Dendritic cell treated with granulocyte-macrophage colony-stimulating factor and Interleukin-4, amounts not matched to agents 40 ng/mL and 50 ng/mL, for 4 days (primary cell): Measurements from ENCODE around the gene CASQ1.

ENCODE experiments used
- H3K27ac Mint-ChIP-seq: one replicate; pipeline ENCODE4 v1.8.0; 2022; ENCODE audit warnings: mild to moderate bottlenecking, mixed read lengths
- H3K27me3 Mint-ChIP-seq: one replicate; pipeline ENCODE4 v1.8.0; 2022; ENCODE audit warnings: mild to moderate bottlenecking, mixed read lengths
- H3K36me3 Mint-ChIP-seq: one replicate; pipeline ENCODE4 v1.8.0; 2022; ENCODE audit warnings: low read depth, mixed read lengths
- H3K4me1 Mint-ChIP-seq: one replicate; pipeline ENCODE4 v1.8.0; 2022; ENCODE audit warnings: low read depth, mixed read lengths
- H3K4me3 Mint-ChIP-seq: one replicate; pipeline ENCODE4 v1.8.0; 2022; ENCODE audit warnings: mild to moderate bottlenecking, moderate library complexity, mixed read lengths
- H3K9me3 Mint-ChIP-seq: one replicate; pipeline ENCODE4 v1.8.0; 2022; ENCODE audit warnings: mixed read lengths
- intact Hi-C: fragments of 100-400 bp; cut with micrococcal nuclease; formaldehyde crosslinking; loops from one replicate; pipeline ENCODE4 v1.15.0; 2022

CASQ1 gene

DNA sequence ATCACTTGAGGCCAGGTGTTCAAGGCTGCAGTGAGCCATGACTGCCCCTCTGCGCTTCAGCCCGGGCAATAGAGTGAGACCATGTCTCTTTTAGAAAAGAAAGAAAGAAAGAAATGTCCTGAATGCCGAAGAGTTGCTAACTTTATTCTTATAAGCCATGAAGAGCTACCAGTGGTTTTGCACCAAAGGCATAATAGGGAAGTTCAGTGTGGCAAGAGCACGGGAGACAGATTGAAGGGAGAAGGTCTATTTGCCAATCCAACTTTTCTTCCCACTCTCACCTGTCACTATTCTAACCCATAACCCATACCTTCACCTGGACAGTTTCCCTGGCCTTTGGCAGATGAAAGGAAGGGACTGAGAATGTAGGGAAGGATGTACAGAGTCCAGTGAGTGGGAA is 10.4 kb downstream of the CASQ1 start:
- Mint-ChIP-seq H3K4me1 (peaks cover 38% of the 10 kb centered on the region), H3K36me3 (peaks cover 8% of the 10 kb centered on the region), H3K9me3 (no peaks in the 10 kb centered on the region), H3K27me3 (peaks cover 1% of the 10 kb centered on the region), H3K27ac (peak overlapping the region; percentile 48), H3K4me3 (no peak overlapping the region)
- intact Hi-C loops, result loop anchor here (5.0 kb wide), 1 partner anchor 98 kb away; no protein-coding TSS in a partner anchor

DNA sequence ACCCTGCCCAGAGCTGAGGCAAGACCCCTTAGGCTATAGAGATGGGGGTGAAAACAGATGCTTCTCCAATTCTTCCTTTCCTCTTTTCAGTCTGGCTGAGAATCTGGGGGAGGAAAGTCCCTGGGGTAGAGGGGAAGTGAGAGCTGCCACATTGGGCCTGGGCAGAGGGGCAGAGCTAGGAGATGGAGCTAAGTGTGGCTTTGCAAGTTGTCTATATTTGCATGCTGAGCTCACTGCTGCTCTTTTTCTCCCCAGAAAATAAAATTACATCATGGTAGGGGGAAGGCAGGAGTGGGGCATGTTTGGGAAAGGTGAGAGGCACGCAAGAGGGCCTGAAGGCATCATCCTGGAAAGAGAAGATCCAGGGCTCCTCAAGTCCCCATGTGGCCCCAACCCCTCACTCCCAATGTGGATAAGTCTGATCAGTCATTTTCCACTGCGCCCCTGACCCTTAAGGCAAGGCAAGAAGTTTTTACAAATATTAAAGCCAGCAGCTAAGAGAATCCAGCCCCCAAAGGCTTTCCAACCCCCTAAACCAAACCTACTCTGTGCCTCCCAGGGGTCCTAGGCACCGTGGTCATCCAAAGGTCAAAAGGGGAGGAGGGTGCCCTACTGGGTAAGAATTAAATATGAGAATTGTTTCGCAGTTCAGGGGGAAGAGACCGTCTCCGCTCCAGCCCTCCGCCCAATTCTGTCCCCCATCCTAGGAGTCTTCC is 14.3 kb downstream of the CASQ1 start:
- Mint-ChIP-seq H3K27ac (peak overlapping the region; percentile 69), H3K36me3 (peaks cover 38% of the 10 kb centered on the region), H3K4me1 (peaks cover 76% of the 10 kb centered on the region), H3K27me3 (no peaks in the 10 kb centered on the region), H3K9me3 (no peaks in the 10 kb centered on the region), H3K4me3 (peak overlapping the region; percentile 96)
- intact Hi-C loops, result loop anchor here (5.0 kb wide), 1 partner anchor 102 kb away; no protein-coding TSS in a partner anchor

DNA sequence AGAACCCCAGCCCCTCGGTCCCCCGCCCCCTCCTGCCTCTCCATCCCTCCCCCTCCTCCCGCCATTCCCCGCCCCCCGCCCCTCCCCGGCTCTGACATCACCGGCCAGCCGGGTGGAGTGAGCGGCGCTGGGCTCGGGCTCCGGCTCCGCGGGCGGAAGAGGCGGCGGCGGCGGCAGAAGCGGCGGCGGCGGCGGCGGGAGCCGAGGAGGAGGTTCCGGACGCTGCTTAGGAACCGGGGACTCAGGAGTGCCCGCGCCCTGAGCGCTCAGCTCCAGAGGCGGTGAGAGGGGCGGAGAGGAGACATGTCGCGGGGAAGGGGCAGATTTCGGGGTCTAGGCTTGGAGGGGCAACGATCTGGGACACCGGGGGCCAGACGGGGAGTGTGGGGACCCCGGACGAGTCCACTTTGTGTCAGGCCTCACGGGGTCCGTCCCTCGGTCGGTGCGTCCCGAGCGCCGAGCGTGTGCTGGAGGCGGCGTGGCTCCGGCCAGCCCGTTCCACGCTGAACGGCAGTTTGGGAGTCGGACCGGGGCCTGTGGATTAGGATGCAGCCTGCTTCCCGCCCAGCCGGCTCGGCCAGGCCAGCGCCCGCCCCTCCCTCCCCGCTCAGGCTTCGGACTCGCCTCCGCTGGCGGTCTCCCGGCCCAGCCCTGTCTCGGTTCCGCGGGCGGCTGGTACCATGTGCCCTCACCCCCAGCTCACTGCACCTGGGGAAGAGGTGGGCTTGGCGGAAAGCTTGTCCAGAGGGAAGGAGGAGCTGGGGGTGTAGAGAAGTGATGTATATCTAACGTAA is 15.1 kb downstream of the CASQ1 start, which contains the start of gene PEA15:
Gene PEA15 (plus strand): TSS at position 143 of the 794 bp plus-strand sequence. CDS start 6,161 bp downstream, outside the sequence.
- H3K27ac Mint-ChIP-seq, result peak within 1 kb of the TSS; percentile 69
- peaks cover 81% of the 10 kb centered on the region for H3K4me1 Mint-ChIP-seq

DNA sequence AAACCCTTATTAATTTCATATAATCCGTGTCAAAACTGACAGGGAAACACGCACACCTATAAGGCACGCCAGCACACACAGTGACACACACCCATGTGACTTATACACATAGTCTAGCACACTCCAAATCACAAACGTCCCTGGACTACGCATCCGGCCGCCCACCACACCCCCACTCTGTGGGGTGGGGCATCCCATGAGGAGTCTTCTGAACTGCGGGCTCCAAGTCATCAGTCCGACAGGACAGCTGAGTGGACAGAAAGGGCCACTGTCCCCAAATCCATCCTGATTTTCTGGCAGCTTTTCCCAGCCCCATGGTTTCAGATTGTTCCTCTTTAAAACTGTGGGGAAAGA is 15.6 kb downstream of the CASQ1 start:
- Mint-ChIP-seq H3K4me1 (peaks cover 81% of the 10 kb centered on the region), H3K27me3 (no peaks in the 10 kb centered on the region), H3K9me3 (no peaks in the 10 kb centered on the region), H3K36me3 (peaks cover 51% of the 10 kb centered on the region), H3K27ac (peak overlapping the region; percentile 69), H3K4me3 (peak overlapping the region; percentile 96)
- intact Hi-C loops, result no loop called here

More for the DNA sequence above, 15.1 kb downstream of the CASQ1 start, which contains the start of gene PEA15:
- Mint-ChIP-seq H3K4me3 (peak within 1 kb of the TSS; percentile 96), H3K9me3 (no peaks in the 10 kb centered on the region), H3K36me3 (peaks cover 45% of the 10 kb centered on the region), H3K27me3 (no peaks in the 10 kb centered on the region)
- intact Hi-C loops, result no loop called here

DNA sequence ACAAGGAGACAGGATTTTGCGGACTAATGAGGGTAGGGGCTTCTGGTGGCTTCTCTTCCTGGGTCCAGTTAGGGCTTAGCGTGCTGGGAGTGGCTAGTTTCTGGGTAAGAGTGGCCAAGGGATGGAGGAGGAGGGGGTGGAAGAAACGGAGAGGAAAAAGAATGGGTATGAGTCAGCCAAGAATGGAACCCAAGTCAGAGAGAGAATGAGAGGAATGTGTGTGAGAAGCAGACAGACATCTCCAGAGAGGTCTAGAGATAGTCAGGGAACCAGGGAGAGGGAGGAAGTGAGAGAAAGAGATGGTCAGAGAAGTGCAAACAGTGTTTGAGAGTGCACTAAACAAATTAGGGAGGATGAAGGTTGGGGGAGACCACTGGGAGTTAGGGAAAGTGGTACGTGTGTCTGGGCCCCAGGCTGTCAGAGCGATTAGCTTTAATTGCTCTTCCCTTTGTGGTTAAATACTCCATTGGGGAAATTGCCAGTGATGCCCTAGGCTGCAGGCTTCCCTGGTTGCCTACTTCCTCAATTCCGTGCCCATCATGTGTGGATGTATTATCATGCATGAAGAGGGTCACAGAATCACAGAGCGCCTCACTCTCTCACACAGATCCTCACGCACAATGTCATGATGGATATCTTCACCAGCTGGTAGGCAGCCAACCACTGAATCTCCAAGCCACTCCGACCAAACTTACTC is 16.2 kb downstream of the CASQ1 start:
- Mint-ChIP-seq H3K27me3 (no peaks in the 10 kb centered on the region), H3K36me3 (peaks cover 56% of the 10 kb centered on the region), H3K9me3 (no peaks in the 10 kb centered on the region), H3K27ac (peak overlapping the region; percentile 69), H3K4me1 (peaks cover 81% of the 10 kb centered on the region), H3K4me3 (peak overlapping the region; percentile 96)
- intact Hi-C loops, result no loop called here

DNA sequence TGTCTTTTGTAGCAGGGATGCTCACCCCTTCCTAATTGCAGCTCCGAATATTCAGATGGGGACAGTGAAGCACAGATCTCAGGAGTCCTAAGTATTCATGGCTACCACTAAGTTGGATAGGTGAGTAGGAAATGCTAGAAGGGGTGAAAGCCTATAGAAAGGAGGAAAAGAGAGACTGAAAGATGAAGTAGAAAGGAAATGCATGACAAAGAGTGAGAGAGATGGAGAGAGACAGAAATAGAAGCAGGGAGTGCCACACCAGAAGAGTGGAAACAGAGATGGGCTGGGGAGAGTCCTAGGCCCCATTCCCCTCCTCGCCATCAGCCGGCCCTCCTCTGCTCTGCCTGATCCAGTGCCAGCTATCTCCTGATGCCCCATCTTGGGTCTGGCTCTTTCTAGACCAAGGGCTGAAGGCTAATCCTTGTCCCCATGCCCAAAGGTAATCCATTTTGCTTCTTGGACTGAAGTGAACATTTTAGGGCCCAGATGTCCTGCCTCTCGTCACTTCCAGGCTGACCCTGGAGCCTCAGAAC is 16.8 kb downstream of the CASQ1 start:
- H3K27me3 Mint-ChIP-seq, result no peaks in the 10 kb centered on the region
- H3K27ac Mint-ChIP-seq, result peak overlapping the region; percentile 69
- H3K9me3 Mint-ChIP-seq, result no peaks in the 10 kb centered on the region
- intact Hi-C loops, result no loop called here
- peaks cover 77% of the 10 kb centered on the region for H3K4me1 Mint-ChIP-seq
- H3K4me3 Mint-ChIP-seq, result no peak overlapping the region
- peaks cover 63% of the 10 kb centered on the region for H3K36me3 Mint-ChIP-seq

DNA sequence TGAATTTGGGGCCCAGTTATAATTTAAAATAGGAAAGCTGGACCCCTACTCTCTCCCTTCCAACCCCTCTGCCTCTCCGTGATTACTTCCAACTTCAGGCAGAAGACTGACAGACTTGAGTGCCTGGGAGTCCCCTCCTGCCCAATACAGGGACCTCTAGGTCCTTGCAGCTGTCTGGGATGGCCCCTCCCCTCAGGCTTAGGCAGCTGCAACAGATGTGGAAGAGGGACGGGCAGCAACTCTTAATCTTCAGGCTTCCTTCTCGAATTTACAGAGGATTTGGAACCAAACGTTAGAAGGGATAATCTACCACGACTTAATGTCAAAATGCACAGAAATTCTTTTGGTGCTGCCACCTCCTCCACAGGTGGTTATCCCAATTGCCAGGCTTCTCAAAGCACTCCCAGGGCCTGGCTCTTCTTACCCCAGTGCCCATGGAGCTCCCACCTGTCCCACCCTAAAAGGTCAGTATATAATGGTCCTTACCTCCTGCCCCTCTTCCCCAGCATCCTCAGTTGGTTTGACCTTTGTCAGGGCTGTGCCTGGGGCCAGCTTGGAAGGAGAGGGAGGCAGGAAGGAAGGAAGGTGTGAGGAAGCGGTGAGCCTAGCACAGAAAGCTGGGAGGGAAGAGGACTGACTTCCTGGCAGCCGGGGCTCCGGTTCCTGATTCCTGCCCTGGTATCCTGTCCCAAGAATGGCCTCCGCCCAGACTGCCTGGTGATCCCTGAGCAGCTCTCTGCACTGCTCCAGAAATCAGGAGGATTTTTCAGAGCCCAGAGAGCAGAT is 17.6 kb downstream of the CASQ1 start:
- Mint-ChIP-seq H3K27ac (no peak overlapping the region), H3K4me3 (peak overlapping the region; percentile 22), H3K4me1 (peaks cover 77% of the 10 kb centered on the region), H3K9me3 (no peaks in the 10 kb centered on the region), H3K27me3 (no peaks in the 10 kb centered on the region), H3K36me3 (peaks cover 70% of the 10 kb centered on the region)
- intact Hi-C loops, result no loop called here

DNA sequence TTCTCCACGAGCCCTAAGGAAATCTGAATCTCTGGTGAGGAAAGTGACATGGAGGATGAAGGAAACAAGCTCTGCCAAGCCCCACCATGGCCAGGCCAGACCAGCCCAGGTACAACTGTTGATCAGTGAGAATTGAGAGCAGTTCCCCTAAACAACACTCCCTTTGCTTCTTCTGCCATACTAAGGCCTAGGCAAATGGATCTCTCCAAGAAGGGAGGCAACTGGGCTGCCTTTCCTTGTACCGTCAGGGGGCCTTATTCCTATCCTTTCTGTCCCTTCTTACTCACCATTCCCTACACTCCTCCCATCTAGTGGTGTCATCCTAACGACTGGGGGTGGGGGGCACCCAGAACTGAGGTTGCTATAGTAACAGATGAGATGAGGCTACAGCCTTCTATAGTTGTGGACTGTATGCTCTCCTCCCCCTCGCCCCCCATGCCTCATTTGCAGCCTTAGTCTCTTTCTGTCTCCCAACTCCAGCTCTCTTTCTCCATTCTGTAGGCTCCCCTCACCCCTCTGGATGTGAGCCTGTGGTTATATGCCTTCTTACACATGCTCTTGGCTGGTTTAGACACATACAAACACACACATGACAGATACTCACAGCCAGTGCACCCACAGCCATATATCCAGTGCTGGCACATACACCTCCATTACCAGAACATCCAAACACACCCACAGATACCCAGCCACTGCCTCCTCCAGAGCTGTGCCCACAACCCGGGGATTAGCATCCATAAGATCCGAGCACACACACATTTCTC is 18.4 kb downstream of the CASQ1 start:
- peaks cover 83% of the 10 kb centered on the region for H3K4me1 Mint-ChIP-seq
- H3K27ac Mint-ChIP-seq, result no peak overlapping the region
- no peaks in the 10 kb centered on the region for H3K9me3 Mint-ChIP-seq
- H3K27me3 Mint-ChIP-seq, result no peaks in the 10 kb centered on the region
- no peak overlapping the region for H3K4me3 Mint-ChIP-seq
- intact Hi-C loops, result no loop called here
- peaks cover 78% of the 10 kb centered on the region for H3K36me3 Mint-ChIP-seq

DNA sequence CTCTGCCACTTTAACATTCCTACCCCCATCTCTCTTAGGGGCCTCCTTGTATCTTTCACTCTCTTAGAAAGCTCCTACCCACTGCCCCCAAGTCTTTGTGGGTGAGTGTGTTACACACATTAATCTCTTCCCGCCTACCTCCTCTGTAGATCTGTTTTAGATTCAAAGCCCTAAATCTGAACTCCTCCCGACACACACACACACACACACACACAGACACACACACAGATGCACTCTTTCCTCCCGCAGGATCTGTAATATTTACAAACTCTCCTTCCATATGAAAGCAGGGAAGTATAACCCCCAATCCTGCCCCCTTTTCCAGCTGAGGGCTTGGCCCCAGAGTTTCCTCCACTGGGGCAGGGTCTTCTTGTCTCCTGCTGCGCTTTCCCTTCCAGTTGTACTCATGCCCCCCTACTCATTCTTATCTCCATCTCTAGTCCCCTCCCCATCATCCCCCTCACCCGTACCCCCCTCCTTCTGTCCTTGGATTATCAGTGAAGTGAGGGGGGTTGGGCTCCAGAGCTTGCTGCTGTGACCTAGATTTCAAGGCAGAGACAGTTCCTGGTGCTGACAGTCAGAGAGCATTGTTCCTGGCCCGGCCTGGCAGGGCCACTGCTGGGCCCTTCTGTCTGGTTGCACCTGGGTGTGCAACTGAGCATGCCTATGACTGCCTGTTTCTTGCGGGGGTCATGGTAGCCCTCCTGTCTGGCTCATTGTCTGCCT is 19.1 kb downstream of the CASQ1 start:
- intact Hi-C loops, result no loop called here
- no peaks in the 10 kb centered on the region for H3K27me3 Mint-ChIP-seq
- peaks cover 86% of the 10 kb centered on the region for H3K36me3 Mint-ChIP-seq
- H3K4me1 Mint-ChIP-seq, result peaks cover 82% of the 10 kb centered on the region
- H3K27ac Mint-ChIP-seq, result no peak overlapping the region
- no peaks in the 10 kb centered on the region for H3K9me3 Mint-ChIP-seq
- H3K4me3 Mint-ChIP-seq, result no peak overlapping the region

DNA sequence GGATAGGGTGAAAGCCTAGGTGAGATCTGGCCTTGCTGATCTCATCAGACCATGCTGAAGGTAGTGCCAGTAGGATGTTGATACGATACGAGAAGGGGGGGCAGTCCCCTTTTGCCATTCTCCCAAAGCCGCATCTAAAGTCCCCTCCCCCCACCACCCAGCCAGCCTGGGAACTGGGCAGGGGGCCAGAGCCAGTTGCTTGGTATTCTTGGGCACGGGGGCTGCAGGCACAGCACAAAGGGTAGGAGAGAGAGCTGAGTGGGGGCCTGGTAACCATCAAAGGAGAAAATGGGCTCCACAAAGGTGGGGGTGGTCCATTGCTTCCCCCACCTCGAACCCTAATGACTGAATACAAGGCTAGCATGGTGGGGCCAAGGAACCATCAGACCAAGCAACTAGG is 20.2 kb downstream of the CASQ1 start:
- intact Hi-C loops, result no loop called here
- Mint-ChIP-seq H3K9me3 (no peaks in the 10 kb centered on the region), H3K36me3 (peaks cover 91% of the 10 kb centered on the region), H3K4me3 (no peak overlapping the region), H3K27ac (no peak overlapping the region), H3K4me1 (peaks cover 86% of the 10 kb centered on the region), H3K27me3 (no peaks in the 10 kb centered on the region)

DNA sequence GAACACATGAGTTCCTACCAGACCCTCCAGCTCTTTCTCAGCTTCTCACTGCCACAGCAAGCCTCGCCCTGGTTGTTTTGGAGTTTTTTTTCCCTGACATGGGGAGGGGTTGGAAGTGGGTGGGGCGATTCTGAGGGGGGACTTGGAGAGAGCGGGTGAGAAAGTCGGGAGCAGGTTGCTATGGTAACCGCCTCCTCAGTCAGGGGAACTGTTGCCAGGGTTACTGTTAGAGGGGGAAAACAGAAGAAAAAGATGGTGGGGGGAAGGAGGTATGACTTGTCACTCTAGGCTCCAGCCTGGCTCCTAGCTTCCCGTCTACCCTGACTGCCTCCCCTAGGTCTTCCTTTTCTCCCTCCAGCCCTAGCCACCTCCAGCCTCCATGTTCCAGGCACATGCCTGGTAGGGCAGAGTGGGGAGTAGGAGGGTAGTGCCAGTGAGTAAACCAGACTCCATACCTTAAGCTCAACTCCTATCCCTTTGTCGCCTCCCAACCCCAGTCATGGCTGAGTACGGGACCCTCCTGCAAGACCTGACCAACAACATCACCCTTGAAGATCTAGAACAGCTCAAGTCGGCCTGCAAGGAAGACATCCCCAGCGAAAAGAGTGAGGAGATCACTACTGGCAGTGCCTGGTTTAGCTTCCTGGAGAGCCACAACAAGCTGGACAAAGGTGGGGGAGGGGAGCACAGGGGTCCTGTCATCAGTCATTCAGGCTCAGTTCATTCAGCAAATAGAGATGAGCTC is 20.8 kb downstream of the CASQ1 start:
- Mint-ChIP-seq H3K27ac (no peak overlapping the region), H3K9me3 (no peaks in the 10 kb centered on the region)
- intact Hi-C loops, result no loop called here

More for the DNA sequence above, 20.8 kb downstream of the CASQ1 start:
- Mint-ChIP-seq H3K4me1 (peaks cover 89% of the 10 kb centered on the region), H3K27me3 (no peaks in the 10 kb centered on the region), H3K36me3 (peaks cover 95% of the 10 kb centered on the region), H3K4me3 (no peak overlapping the region)
